Measurements from ENCODE around the gene MYDGF.
"Not testable (repeated sequence)": the region's sequence is repeated elsewhere in the genome, so short reads cannot be mapped to it uniquely, and the experiment has no call there.

MYDGF gene

GRCh38 chr19:4669723-4670480 lies at the start of gene MYDGF:
MYDGF (minus strand) TSS chr19:4670342; CDS start chr19:4670334, 8 bp downstream.
- DNase-seq (peak; percentile 97), ATAC-seq (peak; percentile 99)

- ATAC-seq (no peak), DNase-seq (no peak)
These were observed 49.3 kb upstream of the MYDGF start for GRCh38 chr19:4719499-4719866.

- no peak for DNase-seq
- no peak for ATAC-seq
These were observed 48.0 kb upstream of the MYDGF start for GRCh38 chr19:4717966-4718701.

GRCh38 chr19:4717191-4717965 lies 47.2 kb upstream of the MYDGF start:
- no peak for DNase-seq
- no peak for ATAC-seq

GRCh38 chr19:4715529-4716221 lies 45.5 kb upstream of the MYDGF start:
- ATAC-seq (no peak), DNase-seq (no peak)

GRCh38 chr19:4715178-4715528 lies 45.0 kb upstream of the MYDGF start:
- not testable (repeated sequence) for ATAC-seq

GRCh38 chr19:4714016-4714415 lies 43.9 kb upstream of the MYDGF start:
- no peak for DNase-seq
- ATAC-seq: no peak

More at GRCh38 chr19:4715178-4715528, 45.0 kb upstream of the MYDGF start:
- DNase-seq: not testable (repeated sequence)

GRCh38 chr19:4713384-4713951 lies 43.3 kb upstream of the MYDGF start:
- ATAC-seq: no peak
- DNase-seq: no peak

- ATAC-seq (no peak), DNase-seq (no peak)
These were observed 42.6 kb upstream of the MYDGF start for GRCh38 chr19:4712771-4713170.

- ATAC-seq: no peak
These were observed 41.1 kb upstream of the MYDGF start for GRCh38 chr19:4711211-4711610.

GRCh38 chr19:4710281-4710600 lies 40.1 kb upstream of the MYDGF start:
- DNase-seq (no peak), ATAC-seq (no peak)

More at GRCh38 chr19:4711211-4711610, 41.1 kb upstream of the MYDGF start:
- DNase-seq: no peak

GRCh38 chr19:4709440-4710280 lies 39.5 kb upstream of the MYDGF start:
- ATAC-seq (no peak), DNase-seq (no peak)

GRCh38 chr19:4707956-4708650 lies 38.0 kb upstream of the MYDGF start:
- no peak for ATAC-seq
- no peak for DNase-seq

- DNase-seq (no peak), ATAC-seq (no peak)
These were observed 37.2 kb upstream of the MYDGF start for GRCh38 chr19:4707322-4707721.

- ATAC-seq (no peak), DNase-seq (no peak)
These were observed 35.4 kb upstream of the MYDGF start for GRCh38 chr19:4705413-4706131.

GRCh38 chr19:4704317-4704673 lies 34.2 kb upstream of the MYDGF start:
- no peak for ATAC-seq
- no peak for DNase-seq

GRCh38 chr19:4703671-4704316 lies 33.7 kb upstream of the MYDGF start:
- ATAC-seq (no peak), DNase-seq (no peak)

- DNase-seq: no peak
- ATAC-seq: no peak
These were observed 32.6 kb upstream of the MYDGF start for GRCh38 chr19:4702764-4703163.

GRCh38 chr19:4701557-4701956 lies 31.4 kb upstream of the MYDGF start:
- ATAC-seq (no peak), DNase-seq (no peak)

- no peak for ATAC-seq
- no peak for DNase-seq
These were observed 30.5 kb upstream of the MYDGF start for GRCh38 chr19:4700693-4700970.

All from stimulated activated naive CD8-positive, alpha-beta T cell treated with anti-CD3 and anti-CD28 coated beads, Interleukin-15, Interleukin-2, amounts not matched to agents 100 U/mL and 50 U/mL, for 24 hours (primary cell).